GM21526 (cell line): ENCODE measurements around the gene SLC25A21.
"Not testable (repeated sequence)": the region's sequence is repeated elsewhere in the genome, so short reads cannot be mapped to it uniquely, and the experiment has no call there.

Experiments
- ATAC-seq: cut with Tn5 transposase; IDR thresholded peaks from one replicate; pipeline ENCODE4 v1.9.1; 2021; ENCODE audit warnings: moderate library complexity; ENCODE audit not compliant: unreplicated experiment, low FRiP score

SLC25A21 gene

GRCh38 chr14:37093364-37093763, 79.0 kb downstream of the SLC25A21 start:
- ATAC-seq = no peak

- no peak for ATAC-seq
Observed at GRCh38 chr14:37091651-37092050, 80.8 kb downstream of the SLC25A21 start.

GRCh38 chr14:37090026-37090425, 82.4 kb downstream of the SLC25A21 start:
- ATAC-seq = no peak

GRCh38 chr14:37089410-37089809, 83.0 kb downstream of the SLC25A21 start:
- ATAC-seq = no peak

DNA sequence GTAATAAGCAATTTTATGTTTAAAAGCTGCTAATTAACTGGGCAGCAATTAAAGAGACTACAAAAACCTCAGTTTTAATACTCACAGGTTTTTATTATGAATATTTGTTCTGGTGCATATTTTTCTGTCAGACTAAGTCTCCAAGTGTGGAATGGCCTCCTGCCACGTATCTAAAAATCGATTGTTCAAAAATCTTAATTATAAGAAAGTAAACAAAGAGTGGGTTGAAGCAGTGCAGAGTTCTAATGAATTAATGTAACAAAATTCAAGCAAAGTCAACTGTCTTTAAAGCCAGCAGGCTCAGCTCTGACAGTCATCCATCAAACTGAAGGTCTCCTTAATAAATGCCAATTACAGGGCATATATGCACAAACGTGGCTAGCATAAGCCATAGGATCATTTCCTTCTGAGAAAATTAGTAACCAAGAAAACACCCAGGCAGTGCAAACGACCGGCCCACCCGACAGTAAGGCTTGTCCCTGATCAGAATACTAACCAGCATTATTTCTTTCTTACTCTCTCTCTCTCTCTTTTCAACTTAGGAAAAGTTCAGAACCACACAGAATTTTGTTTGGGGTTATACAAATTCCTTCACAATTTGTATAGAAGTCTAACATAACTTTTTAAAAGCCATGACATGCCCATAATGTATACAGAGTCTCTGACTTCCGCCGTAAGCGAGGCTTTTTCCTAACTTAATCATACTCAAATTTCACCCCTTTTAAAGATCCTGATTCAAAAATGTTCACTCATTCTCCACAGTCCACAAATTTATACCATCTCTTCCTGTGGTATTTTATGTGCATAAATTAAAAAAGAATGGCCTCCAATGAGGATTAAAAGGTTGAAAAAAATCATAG, 83.8 kb downstream of the SLC25A21 start:
- no peak for ATAC-seq

DNA sequence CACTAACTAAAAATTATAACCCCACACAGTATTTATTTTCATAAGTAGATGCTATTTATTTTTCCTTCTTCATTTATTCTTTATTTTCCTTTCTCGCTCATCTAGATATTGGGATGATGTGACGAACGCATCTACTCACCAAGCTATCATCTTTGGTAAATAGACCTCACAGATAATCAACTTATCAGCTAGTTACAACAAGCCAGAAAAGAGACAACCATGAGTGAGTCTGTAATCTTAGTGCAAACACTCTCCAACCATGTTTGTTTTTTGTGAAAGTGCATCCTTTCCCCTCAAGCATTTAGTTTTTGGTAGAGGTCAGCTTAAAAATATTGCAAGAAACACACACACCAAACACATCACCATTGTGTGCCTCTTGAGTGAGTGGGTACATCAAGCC, 84.9 kb downstream of the SLC25A21 start:
- ATAC-seq = no peak

GRCh38 chr14:37083599-37083998, 88.8 kb downstream of the SLC25A21 start:
- no peak for ATAC-seq

DNA sequence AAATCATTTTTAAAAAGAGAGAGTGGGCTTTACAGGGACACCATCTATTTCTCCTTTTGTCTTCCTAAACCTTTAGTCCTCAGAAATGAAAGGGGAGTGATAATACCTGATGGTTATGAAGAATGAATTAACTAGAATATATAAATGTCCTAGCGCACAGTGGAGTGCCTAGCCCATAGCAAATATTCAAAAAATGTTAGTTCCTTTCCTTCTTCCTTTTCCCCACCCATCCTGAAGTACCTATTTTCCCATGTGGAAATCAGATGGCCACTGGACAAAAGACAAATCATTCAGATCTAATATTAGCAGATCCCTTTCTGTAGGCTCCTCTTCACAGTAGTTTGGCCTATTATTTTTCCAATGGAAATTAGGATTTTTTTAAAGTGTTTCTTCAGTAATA, 90.0 kb downstream of the SLC25A21 start:
- no peak for ATAC-seq

GRCh38 chr14:37081856-37082255, 90.5 kb downstream of the SLC25A21 start:
- no peak for ATAC-seq

GRCh38 chr14:37081218-37081617, 91.2 kb downstream of the SLC25A21 start:
- no peak for ATAC-seq

DNA sequence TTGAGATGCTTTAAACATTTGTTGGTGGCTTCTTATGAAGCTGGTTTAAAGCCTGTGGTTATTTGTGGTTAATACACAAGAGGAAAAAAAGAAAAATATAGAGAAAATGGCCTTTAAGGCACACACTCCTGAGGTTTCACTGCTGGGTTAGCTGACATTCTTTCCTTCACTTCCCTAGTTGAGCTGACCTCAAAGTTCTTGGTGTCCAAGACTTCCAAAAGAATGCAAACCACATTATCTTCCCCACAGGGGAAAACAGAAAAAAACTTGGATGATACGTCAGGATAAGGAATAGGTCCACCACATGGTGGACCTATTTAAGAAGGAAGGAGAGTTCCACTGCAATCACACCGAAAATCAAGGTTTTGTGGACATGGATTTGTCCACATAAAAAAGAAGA, 94.3 kb downstream of the SLC25A21 start:
- ATAC-seq = no peak

- ATAC-seq = not testable (repeated sequence)
Observed at GRCh38 chr14:37074320-37074719, 98.1 kb downstream of the SLC25A21 start.

GRCh38 chr14:37063467-37064240, 108.8 kb downstream of the SLC25A21 start:
- ATAC-seq = no peak

DNA sequence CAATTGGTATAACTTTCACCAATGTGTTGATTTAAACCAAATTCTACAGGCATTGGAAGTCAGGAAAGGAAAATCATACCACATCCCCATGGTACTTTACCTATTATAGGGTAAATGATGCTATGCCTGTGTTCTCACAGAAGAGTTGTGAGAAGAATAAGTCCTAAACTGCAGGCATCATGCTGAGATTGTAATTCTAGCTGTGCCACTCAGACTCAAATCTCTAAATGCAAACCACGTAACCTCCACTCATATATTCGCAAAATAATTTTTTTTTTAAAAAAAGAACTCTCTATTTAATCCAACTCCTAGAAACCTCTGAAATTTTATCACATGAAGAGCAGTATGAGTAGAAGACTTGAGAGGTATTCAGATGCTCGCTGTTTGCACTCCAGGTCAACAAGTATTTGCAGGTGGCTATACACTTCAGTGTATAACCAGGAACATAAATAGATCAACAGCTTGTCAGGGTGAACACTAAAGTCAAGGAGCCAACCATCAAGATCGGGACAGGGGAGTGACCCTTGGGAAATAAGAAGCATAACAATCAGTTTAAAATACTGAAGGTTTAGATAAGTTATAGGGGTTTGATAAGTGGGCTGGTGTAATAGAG, 110.1 kb downstream of the SLC25A21 start:
- ATAC-seq = no peak

DNA sequence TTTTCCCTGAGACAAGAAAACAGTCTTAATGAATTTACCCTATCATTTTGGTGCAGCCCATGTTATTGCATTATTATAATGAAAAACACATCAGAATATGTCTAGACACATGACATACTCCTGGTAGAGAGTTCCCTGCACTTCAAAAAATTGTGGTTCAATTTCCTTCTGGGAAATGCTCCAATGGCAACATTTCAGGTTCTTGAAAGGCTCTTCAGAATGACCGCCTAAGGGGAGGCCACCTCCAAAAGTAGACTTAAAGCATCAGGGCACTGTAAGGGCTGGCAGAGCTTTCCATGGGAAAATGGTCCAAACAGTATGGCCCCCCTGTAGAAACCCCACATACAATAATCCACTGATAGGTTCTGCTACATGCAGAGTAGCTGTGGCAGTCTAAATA, 110.7 kb downstream of the SLC25A21 start:
- ATAC-seq = no peak

DNA sequence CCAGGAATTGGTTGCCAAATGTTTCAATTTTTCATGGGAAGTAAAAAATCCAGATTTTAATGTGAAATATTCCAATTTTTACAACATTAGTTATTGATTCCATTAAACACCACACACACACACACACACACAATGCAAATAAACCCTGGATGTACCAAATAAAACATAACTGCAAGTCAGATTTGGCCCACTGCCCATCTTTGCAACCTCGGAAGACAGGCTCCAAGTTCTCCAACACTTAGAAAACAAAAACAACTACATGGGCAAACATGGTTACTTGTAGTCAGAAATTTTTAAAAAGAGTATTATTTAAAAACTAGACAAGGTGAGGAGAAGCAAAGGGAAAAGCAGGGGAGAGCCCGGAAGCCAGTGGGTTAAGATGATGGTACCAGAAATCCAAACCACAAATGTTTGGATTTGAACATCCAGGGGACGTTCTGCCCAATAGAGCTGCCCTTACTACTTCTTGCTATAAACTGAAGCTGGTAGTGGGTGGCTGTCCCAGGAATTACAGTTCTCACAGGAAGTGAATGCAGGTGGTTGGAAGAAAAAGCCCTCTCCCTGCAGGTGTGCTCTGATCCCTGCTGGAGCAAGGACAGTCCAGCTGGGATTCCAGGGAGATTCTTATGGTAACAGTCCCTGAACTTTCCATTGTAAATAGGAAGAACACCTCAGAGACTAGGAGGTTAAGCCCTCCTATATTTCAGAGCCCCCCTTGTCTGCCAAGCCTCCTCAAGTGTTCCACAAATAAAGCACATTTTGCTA, 111.7 kb downstream of the SLC25A21 start:
- no peak for ATAC-seq

GRCh38 chr14:37057776-37058175, 114.6 kb downstream of the SLC25A21 start:
- no peak for ATAC-seq

- no peak for ATAC-seq
Observed at GRCh38 chr14:37056473-37056872, 115.9 kb downstream of the SLC25A21 start.

DNA sequence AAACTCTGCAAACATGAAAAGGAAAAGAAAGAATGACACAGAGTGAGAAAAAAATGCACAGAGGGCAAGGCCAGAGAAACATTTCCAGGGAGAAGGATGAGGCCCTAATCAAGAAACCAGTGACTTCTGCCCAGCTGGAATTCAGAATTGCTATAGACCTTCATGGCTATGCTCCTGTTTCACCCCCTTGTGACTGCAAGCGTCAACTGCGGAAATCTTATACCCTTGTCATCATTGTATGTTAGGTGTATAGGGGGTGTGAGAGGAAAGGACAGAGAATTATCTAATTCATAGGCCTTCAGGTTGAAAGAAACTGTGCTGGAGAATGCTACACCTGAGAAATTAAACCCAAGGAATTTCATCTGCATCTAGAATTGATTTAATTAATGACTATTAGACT, 117.5 kb downstream of the SLC25A21 start:
- no peak for ATAC-seq

DNA sequence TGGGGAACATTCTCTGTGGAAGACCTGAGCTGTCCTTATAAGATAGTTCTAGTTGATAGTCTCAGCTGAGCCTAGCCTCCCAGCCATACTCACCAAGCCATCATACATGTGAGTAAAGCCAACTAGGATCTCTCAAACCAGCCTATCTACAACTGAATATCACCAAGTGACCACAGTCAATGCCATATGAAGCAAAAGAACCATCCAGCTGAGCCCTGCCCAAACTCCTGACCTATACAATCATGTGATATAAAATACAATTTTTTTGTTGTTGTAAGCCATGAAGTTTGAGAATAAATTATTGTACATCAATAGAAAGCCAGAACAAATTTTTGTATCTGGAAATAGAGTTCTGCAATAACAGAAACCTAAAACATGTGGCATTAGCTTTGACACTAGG, 118.3 kb downstream of the SLC25A21 start:
- no peak for ATAC-seq

- no peak for ATAC-seq
Observed at GRCh38 chr14:37051680-37052079, 120.7 kb downstream of the SLC25A21 start.
